GM10847 (cell line): ENCODE results near the gene DUSP7.

Source experiments
- POLR2A ChIP-seq: IDR thresholded peaks from 2 replicates; pipeline ENCODE4 v1.6.1; 2011; ENCODE audit not compliant: insufficient read length; ENCODE audit errors: extremely low read depth

DUSP7 gene

GRCh38 chr3:52089691-52090090, 33.3 kb upstream of the DUSP7 start:
- no peak for TF ChIP-seq POLR2A

DNA sequence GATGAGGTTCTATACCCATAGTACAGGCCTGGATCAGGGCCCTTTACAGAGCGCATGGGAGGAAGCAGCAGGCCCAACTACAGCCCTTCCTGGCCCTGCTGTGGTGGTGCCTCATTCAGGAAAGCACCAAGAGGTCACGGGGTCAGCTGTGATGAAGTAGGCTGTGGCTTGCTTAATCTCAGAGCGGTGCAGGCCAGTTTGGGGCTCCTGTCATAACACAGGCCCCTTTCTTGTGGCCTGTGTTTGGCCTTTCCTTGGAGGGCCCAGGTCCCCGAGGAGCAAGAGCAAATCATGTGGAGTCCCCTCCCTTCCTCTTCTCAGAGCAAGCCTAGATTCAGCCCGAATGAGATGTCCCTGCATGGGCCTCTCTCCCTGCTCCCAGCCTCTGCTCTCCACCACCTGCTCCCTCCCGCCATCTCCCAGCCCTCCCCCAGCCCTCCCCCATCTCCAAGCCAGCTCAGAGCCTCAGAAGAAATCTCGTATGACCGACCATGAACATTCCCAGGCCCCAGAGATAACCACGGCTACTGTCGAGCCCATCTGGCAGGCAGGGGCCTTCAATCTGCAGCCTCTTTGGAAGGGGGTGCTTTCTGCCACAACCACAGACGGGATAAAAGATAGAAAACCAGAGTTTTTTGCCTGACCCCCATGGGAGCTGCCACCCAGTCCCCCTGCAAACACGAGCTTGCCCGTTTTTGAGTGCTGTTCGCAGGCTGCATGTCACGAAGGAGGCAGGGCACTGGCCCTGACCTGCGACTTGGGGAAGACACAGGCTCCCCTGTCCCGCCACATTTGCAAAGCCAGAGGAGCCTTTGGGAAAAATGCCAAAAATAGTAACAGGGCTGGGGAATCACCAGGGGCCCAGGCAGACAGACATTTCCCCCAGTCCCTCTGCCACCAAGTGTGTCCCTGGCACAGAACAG, 32.3 kb upstream of the DUSP7 start:
- TF ChIP-seq POLR2A = no peak

DNA sequence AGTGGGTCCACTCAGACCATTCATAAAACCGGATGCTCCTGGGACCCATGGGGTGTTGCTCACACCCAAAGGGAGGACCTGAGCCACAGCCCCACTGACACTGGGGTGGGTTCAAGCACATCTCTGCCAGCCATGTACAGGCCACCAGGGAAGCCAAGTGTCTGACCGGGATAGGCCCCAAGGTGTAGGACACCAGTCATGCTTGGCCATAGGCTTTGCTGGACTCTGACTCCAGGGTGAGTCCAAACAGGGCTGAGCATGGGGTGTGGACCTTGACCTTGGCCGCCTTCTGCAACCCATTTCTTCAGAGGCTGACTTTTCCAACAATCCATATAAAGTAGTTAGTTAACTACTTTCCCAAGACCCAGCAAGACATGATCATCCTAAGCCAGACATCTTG, 31.4 kb upstream of the DUSP7 start:
- no peak for TF ChIP-seq POLR2A

DNA sequence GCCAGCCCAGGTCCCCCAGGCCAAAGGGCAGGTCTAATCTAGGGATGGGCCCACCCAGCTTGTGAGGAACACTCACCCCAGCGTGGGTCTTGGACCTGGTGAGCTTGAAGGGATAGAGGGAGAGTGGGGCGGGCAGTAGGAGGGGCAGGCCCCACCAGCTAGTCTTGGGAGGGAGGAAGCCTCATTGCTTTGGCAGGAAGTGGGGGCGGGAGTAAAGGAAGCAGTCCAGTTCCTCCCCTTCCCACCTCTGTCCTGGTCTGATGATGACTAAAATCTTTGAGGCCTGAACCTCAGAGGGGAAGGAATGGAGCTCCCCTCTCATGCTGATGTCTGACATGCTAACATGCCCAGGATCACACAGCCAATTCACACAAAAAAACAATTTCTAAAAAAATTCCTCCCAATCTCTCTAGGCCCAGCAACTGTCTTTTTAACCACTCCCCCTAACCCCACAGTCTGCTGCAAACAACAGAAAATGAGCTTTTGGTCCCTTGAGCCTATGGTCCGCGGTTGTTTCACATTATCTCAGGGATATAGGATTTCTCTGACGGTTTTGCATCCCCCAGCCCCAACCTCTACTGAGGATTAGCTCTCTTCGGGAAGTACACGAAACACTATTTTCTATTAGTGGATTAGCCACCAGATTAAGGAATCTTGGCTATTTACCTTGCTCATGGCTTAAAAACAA, 30.7 kb upstream of the DUSP7 start:
- TF ChIP-seq POLR2A = no peak

DNA sequence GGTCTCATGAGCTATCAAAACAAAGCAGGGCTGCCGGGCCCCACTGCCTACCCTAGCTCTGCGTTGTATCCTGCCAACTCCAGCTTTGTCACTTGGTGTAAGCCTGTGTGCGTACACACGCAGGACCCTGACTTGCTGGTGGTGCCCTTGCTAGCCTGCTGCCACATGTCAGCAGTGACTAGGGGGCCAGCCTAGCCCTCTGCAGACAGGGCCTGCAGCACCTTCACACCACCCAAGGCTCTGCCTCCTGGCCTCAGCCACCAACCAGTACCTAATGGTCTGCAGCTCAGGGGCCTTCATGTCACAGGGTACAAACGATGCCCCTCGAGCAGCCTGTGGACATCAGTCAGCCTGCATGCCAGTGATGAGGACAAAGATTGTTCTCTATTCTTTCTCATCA, 30.1 kb upstream of the DUSP7 start:
- no peak for TF ChIP-seq POLR2A

DNA sequence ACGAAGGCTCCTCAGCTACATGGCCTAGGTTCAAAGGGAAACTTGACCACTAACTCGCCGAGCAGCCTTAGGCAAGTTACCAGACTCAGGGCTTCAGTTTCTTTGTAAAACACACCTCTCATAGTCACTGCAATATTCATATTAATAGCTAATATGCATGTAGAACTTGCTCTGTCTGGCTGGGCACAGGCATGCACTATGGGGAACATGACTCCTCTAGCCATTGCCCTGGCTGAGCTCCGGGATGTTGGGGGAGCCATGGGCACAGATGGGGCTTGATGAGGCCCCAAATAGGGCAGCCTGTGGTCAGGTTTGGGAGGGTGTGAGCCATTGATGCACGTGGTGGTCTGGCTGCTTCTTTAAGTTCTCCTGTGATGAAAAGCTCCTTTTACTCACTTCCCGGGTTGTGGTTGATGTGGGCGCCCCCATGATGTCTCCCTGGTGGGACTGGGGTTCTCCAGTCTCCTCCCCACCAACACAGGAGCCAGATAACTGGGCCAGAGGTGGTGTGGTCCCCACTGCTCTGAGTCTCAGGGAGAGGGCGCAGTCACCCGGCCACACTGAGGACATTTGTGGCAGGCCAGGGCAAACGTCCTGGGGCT, 29.4 kb upstream of the DUSP7 start:
- no peak for TF ChIP-seq POLR2A

DNA sequence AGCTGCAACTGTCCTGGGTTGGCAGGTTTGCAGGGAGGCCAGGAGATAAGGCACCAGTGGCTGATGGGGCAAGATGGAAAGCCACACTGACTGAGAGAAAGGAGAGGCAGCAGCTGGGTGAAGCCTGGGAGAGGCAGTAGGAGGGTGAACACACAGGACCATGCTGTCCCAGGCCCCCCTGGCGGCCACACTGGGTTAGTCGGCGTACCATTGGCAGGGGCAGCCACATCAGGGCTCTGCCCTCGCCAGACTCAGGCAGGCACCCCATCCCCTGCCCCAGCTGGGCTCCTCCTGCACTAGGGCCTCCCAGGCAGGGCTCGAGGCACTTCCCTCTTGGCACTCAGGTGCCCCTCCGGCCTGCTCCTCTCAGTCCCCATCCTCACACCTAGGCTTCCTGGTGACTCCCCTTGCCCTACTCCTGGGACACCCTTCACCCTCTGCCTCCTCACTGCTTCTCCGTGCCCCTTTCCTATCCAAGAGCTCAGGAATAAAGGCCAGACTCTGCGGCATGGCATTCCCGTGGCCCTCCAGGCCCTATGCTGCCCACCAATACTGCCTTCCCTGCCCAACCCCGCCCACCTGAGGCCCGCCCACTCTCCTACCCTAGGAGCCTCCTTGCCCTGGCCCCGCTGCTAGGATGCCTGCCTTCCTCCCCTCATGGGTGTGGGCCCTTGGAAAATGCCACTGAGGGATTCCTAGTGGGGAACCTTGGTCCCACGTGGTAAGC, 28.7 kb upstream of the DUSP7 start:
- TF ChIP-seq POLR2A = no peak

- TF ChIP-seq POLR2A = no peak
These were observed 28.0 kb upstream of the DUSP7 start for GRCh38 chr3:52084216-52084945.

- TF ChIP-seq POLR2A = no peak
These were observed 27.3 kb upstream of the DUSP7 start for GRCh38 chr3:52083556-52084087.

DNA sequence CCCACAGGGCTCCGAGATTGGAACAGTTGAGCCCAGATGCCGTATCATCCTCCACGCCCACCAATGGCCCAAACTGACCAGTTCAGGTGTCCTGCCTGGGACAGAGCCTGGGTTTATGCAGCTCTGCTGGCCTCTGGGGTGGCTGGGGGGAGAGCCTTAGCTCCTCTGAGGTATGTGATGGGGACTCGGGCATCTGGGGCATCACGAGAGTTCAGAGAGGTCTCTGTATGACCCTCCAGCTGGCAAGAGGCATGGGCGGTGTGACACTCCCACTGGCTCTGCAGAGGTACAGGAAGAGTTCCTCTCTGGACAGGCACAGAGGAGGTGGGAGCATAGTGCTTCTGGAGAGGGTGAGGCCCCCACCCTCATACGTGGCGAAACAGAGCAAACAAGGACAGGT, 26.6 kb upstream of the DUSP7 start:
- TF ChIP-seq POLR2A = no peak

DNA sequence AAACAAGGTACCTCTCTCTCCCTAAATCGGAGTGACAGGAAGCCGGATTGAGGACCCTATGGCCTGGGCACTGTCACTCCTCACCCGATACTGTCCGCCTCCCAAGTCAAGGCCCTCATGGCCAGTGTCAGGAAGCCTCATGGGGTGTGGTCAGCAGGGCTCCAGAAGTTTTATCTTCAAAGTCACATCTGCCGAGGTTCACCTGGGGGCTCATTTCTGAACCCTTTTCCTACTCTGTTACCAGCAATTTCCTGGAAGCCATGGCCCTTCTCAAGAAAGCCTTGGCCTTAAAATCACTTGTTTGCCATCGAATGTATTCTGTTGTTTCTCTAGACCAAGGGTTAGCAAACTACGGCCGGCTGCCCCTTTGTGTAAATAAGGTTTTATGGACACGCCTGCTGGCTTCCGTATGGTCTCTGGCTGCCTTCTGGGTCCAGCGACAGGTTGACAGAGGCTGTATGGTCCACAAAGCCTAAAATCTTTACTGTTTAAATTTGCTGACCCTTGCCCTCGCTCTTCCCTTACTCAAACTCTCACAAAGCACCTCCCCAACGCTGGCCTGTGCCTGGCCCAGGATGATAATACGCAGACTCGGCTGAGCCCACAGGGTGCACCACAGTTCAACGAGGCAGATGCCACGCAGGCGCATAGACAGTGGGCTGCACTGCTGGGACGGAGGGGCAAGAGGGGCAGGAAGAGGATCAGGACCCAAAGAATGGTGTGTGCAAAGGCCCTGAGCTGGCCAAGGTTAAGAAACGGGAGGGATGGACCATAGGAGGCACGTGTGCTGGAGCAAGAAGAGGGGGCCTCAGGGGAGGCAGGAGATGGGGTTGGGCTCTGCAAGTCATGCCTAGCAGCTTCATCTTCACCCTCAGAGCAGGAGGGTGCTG, 24.7 kb upstream of the DUSP7 start:
- TF ChIP-seq POLR2A = no peak

DNA sequence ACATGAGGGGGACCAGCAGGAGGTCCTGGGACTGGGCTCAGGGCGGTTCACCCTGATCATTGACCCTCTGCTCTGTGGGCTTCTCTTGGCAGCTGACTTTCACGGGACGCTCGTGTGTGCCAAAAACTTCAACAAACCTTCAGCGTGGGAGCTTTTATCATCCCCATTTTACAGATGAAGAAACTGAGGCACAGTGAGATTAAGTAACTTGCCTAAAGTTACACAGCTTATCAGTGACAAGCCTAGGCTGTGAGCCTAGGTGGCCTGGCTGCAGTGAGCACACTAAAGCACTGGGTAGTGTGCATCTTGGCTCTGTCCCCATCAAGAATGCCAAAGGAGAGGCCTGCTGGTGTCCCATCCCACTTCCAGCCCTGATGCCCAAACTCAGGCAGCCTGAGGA, 23.6 kb upstream of the DUSP7 start:
- TF ChIP-seq POLR2A = no peak

DNA sequence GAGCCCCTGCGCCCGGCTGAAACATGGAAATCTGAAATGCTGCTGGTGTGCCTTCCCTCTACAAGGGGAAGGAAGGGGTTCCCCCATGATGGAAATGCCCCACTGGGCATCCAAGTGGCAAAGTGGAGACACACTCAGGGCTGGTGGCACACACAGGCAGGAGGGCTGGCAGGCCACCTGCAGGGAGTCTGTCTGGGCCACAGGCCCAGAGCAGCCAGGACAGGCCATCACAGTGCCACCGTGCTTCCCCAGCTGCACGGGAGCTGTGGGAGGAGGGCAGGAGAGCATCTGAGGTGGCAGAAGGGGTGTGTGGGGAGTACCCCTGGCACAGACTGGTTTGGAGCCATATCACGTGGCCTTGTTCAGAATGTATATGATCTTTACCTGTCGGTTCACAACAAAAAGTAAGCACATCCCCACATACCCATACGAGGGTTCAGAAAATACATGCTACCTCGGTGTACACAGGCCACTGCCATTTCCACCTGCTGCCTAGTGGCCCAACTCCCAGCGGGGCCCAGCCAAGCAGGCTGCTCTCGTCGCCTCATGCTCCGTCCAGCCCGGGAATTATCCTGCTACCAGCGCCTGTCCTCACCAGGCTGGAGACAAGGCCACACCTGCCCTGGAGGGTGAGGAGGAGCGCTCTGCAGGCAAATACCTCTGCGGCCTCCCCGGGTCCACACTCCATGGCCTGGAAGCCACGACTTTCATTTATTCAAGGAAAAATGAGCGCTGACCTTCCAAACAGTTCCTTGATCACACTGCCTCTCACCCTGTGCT, 22.6 kb upstream of the DUSP7 start:
- TF ChIP-seq POLR2A = no peak
